Urothelium cell line (cell line): ENCODE data around the gene RAB37.

Source experiments
- DNase-seq: peaks from one replicate; pipeline ENCODE4 v3.0.0; 2011; ENCODE audit warnings: low spot score, mixed read lengths
- FAIRE-seq: peaks from 2 replicates; lab custom pipeline; 2011; peaks lifted over from hg19 to GRCh38; lab: Jason Lieb, UNC

Gene RAB37

DNA sequence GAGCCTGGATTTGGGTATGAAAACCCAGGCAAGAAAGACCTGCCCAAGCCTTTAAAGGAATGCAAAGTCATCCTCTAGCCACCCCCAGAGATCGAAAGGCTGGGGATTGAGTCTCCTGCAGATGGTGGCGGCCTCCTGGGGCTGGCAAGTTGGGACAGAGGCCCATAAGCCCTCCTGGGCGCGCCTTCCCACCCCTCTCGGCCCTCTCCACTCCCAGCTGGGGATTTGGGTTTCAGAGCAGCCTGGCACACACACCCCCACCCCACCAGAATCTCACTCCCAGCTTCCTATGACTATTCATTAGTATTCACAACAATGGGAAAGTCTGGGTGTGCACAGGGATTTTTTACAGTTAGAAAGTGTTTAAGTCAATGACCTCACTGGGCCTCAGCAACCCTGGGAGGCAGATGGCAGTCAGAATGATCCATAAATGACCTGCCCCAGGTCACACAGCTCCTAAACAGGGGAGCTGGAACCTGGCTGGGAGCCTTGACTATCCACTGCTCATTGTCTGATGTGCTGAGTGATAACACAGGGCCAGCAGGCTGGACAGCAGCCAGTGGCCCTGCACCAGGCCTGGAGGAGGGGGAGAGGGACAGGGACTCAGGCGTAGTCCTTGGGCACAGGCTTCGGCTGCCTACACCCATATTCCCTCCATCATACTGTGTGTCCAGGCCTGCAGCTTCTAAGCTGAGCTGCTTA is 23.5 kb downstream of the RAB37 start:
- DNase-seq (no peak), FAIRE-seq (peak; percentile 56)

DNA sequence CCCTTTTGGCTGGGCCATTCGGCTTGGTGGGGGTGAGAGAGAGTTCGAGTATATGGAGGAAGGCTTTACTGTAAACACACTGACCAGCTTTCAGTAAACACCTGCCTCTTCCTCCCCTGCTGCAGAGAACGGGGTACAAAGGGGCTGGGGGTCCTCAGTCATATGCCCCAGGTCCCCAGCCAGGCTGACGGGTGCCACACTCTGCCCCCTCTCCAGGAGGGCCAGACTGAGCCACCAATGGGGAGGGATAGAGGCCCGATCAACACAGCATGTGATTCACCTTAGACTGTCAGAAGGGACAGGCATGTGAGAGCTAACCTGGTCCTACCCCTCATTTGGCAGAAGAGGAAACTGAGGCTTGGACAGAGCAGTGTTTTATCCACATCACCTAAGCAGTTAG is 24.4 kb downstream of the RAB37 start:
- FAIRE-seq (no peak), DNase-seq (no peak)

DNA sequence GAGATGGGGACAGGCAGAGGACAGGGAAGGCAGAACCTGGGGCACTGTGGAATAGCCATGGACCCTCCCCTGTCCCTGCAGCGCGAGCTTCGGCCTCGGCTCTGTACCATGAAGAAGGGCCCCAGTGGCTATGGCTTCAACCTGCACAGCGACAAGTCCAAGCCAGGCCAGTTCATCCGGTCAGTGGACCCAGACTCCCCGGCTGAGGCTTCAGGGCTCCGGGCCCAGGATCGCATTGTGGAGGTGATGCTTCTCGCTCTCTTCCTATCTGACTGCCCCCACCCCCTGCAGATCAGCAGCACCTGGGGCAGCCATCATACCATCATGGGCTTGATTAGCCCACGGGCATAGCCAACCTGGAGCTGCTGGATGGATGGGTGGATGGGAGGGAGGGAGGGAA is 24.9 kb downstream of the RAB37 start:
- DNase-seq (no peak), FAIRE-seq (no peak)

DNA sequence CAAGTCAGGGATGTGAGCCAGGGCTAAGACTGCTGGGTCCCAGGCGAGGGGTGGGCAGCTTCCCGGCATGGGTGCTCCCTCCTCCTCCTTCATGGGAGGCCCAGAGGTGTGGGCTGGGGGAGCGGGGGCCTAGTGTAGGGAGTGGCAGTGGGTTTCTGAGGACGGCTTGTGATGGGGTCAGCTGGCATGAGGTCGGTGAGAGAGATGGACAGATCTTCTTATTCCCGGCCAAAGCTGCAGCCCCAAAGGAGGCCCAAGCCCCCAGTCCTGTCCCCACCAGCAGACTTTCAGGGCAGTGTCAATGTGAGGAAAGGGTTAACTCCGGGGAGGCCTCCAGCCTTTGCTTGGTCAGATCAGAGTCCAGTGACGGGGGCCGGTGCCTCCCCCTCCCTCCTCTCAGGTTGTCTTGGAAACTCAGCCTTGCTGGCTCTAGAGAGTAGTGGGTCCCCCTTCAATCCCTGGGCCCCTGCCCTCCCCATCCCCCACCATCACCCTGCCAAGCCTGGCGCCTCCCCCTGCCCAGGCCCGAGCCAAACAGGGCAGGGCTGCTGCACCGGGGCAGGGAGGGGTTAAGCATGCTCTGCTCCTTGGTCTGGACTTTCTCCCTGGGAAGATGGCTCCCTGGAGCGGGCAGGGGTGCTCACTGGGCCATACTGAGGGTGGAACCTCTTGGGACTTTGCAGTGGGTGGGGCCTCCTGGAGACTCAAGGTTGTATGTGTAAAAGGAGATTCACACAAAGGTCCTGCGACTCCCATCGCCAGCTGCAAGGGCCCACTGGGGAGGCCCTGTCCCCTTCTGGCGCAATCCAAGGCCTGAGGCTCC is 26.7 kb downstream of the RAB37 start:
- no peak for FAIRE-seq
- no peak for DNase-seq

DNA sequence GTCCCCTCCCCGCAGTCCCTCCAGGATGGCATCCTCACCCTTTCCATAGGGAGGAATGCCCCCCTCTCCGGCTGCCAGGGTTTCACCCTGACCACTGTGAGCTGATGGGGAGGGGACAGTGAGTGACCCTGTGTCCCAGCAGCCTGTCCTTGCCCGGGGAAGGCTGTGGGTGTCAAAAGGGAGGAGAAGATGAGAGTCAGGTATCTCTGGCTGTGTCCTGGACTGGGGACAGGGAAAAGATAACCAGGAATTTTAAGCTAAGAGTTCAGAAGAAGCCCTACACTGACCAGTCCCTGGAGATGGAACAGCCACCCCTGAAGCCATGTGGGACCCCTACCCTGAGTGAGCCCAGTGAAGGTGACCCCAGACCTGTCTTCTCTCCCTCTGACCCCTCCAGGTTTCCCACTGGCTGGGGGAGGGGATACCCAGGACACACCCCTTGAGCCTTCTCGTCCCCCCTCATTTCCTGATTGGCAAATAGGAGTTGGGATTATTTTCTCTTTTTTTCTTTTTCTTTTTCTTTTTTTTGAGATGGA is 27.8 kb downstream of the RAB37 start:
- FAIRE-seq = no peak
- no peak for DNase-seq

DNA sequence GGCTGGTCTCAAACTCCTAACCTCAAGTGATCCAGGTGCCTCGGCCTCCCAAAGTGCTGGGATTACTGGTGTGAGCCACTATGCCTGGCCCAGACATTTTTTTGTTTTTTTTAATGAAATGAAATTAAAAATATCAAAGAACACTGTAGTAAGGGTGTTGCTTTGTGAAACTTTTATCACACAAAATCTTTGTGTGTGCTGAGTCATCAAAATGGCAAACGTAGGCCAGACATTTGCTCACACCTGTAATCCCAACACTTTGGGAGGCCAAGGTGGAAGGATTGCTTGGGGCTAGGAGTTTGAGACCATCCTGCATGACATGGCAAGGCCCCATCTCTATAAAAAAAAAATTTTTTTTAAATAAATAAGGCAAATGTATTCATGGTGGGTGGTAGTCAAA is 29.4 kb downstream of the RAB37 start:
- DNase-seq = no peak
- no peak for FAIRE-seq

DNA sequence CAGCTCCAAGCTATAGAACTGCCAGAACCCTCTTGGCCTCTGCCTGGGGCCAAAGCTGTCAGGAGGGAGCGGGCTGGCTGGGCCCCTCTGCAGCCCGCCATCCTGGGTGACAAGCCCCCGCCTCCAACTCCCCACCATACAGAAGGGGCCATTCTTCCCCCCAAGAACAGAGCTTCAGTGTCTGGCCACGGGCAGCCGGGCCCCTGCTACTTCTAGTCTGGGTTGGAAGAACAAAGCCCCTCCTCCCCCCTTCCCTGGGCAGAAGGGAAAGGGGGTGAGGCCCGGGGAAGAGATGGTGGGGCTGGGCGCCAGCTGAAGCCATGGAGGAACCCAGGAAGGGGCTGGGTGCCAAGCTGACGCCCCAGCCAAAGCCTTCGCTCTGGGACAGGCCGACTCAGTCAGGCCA is 30.1 kb downstream of the RAB37 start:
- DNase-seq = no peak
- FAIRE-seq = no peak

DNA sequence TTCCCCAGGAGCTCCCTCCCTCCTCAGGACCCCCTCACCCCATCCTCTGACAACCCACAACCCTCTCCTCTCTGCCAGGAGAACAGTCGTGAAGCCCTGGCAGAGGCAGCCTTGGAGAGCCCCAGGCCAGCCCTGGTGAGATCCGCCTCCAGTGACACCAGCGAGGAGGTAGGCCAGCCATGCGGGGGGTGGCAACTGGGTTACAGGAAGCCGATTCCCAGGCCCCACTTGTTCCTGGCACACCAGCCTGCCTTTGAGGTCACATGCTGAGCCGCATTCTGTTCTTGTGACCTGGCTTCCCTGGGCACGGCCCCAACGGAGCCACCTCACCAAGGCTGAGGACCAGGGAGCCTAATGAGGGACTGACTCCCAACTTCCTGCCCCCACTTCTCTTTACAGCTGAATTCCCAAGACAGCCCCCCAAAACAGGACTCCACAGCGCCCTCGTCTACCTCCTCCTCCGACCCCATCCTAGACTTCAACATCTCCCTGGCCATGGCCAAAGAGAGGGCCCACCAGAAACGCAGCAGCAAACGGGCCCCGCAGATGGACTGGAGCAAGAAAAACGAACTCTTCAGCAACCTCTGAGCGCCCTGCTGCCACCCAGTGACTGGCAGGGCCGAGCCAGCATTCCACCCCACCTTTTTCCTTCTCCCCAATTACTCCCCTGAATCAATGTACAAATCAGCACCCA is 31.2 kb downstream of the RAB37 start:
- DNase-seq (no peak), FAIRE-seq (no peak)

DNA sequence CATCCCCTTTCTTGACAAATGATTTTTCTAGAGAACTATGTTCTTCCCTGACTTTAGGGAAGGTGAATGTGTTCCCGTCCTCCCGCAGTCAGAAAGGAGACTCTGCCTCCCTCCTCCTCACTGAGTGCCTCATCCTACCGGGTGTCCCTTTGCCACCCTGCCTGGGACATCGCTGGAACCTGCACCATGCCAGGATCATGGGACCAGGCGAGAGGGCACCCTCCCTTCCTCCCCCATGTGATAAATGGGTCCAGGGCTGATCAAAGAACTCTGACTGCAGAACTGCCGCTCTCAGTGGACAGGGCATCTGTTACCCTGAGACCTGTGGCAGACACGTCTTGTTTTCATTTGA is 31.7 kb downstream of the RAB37 start:
- peak; percentile 13 for FAIRE-seq
- DNase-seq = no peak

DNA sequence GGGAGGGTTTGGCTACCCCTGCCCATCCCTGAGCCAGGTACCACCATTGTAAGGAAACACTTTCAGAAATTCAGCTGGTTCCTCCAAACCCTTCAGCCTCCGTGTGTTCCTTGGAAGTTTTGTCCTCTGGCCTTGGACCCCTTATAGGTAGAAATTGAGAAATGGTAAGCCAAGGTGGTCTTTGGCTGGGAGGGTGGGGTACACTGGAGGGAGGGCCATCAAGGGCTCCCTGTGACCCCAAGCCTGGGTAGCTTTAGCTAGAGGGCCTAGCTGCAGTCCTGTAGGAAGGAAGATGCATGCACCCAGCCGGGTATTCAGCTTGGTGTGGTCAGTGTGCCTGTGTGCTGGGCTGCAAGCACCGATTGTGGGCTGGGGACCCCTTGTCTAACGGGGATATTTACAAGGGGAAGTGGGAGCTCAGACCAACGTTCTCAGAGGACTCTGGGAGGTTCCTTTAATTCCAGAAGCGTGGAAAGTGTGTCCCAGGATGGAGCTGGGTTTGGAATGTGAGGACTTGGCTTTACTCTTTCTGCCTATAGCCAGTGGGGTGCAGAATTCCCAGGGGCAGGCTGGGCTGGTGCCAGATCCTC is 32.3 kb downstream of the RAB37 start:
- no peak for FAIRE-seq
- DNase-seq = no peak

DNA sequence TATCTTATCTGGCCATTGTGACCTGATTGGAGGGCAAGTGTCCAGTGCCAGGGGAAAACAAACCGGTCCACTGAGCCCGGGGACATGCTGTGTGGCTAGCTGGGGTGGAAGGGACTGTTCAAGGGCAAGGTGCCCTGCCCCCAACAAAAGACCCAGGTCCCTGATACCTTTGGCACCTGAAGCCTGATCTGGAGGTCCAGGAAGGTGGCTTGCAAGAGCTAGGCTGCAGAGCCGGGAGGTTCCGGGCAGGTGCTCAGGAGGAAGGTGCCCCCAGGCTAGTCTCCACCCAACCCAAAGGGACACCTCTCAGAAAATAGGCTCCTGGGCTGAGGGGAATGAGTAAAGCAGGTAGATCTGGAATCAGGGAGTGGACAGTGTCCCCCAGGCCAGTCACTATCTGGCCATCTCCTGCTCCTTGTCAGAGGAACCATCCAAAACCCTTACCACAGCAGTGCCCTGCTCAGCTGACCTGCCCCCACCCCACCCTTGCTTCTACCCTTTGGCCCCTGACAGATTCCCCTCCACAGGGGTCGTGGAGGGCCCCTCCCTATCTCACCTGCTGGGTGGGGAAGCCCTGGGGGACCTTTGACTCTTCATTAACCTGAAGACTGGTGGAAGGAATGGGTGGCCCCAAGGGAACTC is 32.9 kb downstream of the RAB37 start:
- FAIRE-seq = no peak
- no peak for DNase-seq

DNA sequence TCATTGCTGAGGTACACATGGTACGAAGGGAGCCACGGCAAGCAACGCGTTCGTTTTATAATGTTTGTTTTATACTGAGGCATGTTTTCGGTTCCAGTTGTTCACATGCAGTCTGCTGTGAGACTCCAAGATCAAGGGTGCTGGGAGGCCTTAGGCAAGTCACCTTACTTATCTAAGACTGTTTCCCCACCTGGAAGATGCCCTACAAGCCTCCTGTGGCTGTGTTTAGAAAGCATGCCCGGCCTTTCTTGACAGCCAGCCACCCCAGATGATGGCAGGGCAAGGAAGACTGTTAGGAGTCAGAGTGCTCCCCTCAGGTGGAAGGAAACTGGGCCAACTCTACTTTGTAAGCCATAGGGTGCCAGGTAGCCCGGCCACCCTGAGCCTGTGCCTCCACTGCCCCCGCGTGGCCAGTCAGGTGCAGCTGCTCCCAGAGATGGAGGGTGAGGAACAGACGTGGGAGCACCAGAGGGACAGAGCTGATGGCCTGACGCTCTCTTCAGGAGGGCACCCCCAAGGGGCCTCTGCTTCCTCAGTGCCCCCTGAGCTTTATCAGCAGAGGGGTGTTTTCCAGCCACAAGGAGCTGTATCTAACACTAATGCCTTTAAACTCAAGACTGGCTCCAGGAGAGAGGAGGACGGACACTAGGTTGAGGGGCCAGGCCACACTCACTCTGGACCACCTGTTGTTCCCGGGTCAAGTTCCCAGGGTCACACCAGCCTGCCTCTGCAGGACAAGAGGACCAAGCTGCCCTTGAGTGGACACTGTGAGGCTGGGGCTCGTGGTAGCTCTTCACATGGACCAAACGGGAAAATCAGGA is 33.7 kb downstream of the RAB37 start:
- DNase-seq (no peak), FAIRE-seq (peak; percentile 77)

DNA sequence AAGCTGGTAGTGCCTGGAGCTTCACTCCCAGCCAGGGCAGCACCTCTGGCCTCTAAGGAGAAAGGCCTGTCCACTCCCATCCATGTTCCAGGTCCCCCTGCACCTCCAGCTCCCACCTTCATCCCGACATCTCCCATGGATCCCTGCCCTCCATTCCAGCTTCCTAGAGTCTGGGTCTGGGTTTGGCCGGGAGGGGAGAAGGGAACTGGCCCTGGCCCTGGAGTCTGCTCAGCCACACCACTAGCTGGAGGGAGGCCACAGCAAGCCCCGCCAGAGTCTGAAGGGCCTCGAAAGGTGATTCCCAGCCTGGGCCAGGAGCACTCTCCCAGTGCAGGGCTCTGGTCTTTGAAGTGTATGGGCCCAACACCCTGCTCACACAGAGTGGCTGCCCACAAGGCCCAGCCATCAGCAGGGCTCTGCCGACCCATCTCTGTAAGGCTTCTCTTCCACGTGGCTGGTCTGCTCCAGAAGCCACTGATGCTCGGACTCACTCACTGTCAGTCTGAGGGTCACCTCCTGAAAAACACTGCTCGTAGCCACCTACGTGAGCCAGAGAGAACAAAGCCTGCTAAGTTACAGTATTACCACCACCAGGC is 34.4 kb downstream of the RAB37 start:
- peak; percentile 5 for FAIRE-seq
- no peak for DNase-seq

DNA sequence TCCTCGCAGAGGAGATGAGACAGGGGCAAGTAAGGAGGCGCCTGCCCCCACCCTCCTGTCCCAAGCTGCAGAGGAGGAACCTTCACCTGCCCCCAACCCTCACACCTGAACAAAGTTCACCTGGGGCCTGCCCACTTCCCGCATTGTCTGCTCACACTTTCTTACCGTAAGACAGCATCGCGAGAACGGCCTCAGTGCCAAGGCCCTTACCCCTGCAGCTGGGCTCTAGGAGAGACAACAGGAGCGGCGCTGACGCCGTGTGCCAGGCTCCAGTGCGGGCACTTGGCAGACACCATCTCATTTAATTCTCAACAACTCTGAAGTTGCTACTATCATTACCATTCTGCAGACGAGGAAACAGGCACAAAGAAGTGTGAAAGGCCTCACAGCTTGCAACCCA is 35.0 kb downstream of the RAB37 start:
- FAIRE-seq = no peak
- DNase-seq = no peak

DNA sequence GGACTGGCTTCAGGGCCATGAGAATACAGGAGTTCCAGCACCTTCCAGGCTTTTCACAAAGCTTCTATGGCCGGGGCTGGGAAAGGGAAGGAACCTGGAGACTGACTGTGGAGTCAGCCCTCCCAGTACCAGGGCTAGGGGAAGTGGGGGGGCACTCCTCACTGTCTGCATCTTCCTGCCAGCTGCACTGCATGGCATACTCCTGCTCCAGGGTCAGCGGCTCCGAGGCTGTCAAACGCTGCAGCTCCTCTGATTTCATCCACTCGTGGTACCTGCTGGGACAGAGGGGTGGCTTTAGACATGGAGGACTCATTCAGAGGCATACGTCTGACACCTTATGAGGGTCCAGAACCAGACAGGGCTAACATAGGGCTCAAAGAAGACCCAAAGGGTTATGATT is 36.4 kb downstream of the RAB37 start:
- FAIRE-seq (no peak), DNase-seq (no peak)

DNA sequence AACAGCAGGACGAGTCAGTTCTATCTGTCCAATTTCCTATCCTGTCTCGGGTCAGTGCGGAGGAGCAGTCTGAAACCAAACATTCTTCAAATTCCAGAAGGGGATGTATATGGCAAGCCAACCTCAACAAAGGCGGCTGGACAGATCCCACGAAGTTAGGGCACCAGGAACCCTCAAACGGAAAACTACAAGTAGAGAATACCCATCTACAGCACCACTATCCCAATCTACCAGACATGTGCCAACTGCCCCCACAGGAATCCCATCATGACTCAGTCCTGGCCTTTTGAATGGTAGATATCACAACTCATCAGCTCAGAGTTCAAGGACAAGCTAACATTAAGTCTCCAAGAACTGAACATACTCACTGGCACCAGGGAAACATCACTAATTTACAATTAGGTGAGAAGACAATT is 36.8 kb downstream of the RAB37 start:
- DNase-seq (no peak), FAIRE-seq (no peak)

DNA sequence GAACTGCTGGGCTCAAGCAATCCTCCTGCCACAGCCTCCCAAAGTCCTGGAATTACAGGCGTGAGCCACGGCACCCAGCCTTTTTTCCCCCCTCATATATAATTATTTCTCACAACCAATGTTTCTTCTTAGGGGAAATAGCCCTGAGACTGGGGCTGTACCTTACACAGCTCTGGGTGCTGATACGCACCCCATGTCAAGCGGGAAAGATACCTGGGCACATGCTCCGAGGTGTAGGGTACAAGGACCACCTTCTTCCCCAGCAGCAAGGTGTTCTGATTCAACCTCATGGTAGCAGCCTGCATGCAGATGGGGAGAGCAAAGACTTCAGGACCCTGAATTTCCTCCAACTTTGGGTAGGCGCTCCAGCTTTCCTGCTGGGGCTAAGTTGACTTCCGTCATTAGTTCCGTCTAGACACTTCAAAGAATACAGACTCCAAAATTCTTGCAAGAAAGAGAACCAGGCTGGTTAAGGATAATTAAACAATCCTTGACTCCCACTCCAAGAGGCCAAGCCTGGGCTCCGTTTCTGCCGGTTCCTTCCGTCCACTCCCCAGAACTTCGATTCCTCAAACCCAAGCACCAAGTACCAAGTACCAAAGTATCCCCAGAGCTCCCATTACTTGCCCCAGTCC is 38.5 kb downstream of the RAB37 start:
- no peak for DNase-seq
- no peak for FAIRE-seq

DNA sequence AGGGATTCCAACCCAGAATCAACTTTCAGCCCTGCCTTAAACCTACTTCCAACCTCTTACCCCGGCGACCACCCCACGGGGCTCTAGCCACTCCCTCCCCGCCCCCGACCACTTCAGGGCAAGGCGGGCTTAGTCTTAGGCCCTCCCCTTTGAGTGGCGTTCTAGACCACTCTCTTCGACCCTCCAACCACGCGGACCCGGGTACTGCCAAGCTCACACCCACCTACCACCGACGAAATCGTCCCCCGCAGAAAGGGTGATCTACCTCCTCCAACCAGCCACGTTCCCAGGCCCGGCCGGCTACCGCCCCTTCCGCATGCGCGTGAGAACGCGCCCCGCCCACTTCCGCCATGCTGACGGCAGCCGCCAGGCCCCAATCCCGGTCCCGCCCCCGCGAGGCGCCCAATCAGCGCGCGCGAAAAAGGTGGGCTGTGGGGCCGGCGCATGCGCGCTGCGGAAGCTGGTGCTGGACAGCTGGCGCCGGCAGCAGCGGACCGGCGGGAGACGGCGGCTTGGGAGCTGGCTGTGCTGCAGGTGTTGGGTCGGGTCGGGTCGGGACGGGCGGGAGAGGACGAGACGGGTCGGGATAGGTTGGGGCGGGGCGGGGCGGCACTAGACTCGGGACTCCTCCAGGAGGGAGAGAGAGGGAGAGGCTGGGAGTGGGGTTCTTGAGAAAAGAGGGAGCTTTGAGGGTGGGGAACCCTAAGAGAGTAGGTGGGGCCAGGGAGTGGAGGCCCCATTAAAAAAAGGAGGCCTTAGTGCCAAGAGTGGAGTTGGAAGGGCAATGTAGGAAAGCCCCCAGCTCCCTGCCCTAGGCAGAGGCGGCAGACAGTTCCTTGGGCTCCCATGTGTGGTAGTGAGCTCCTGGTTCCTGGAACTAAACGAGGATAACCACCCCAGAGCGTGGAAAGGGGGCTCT is 39.2 kb downstream of the RAB37 start, which contains the start of gene NAT9:
NAT9 (minus strand) TSS at position 302 of the 919 bp plus-strand sequence. CDS start 647 bp downstream, outside the sequence.
- peak; percentile 94 for FAIRE-seq
- peak; percentile 100 for DNase-seq
